Ureter (tissue), 1 donor: ENCODE results near the gene USE1. TPM values are rescaled to one million over a fixed set of nuclear protein-coding genes. Genes with fewer than 3 reads are reported as not detected.

Source experiments
- DNase-seq: peaks from one replicate; pipeline ENCODE4 v3.0.0-alpha.2; 2020; ENCODE audit warnings: low spot score
- total RNA-seq: library from RNA; stranded (reverse); gene quantifications from one replicate; pipeline ENCODE4 v1.2.4, GENCODE V29; 2023
- donor health status: DM: yes; HTN: yes; CAD: no.

The USE1 gene
- total RNA-seq, 1 donor from 2014 or later = 20.2 TPM

GRCh38 chr19:17235971-17236777 is 21.0 kb downstream of the USE1 start:
- no peak for DNase-seq

GRCh38 chr19:17236811-17237543 is 21.8 kb downstream of the USE1 start:
- DNase-seq = no peak

GRCh38 chr19:17237747-17238706 is 22.9 kb downstream of the USE1 start:
- DNase-seq = no peak

GRCh38 chr19:17240062-17240752 is 25.1 kb downstream of the USE1 start:
- DNase-seq = no peak

- DNase-seq = no peak
Observed at GRCh38 chr19:17240826-17241399, 25.8 kb downstream of the USE1 start.

- no peak for DNase-seq
Observed at GRCh38 chr19:17242431-17243208, 27.5 kb downstream of the USE1 start.

- DNase-seq = no peak
Observed at GRCh38 chr19:17243211-17243829, 28.2 kb downstream of the USE1 start.

GRCh38 chr19:17243830-17244617 is 28.9 kb downstream of the USE1 start:
- DNase-seq = no peak

- DNase-seq = no peak
Observed at GRCh38 chr19:17244618-17245534, 29.7 kb downstream of the USE1 start.

GRCh38 chr19:17245535-17245984 is 30.4 kb downstream of the USE1 start, which contains the start of gene NR2F6:
Gene NR2F6 (minus strand): TSS chr19:17245919. CDS start chr19:17245220, 699 bp downstream.
- DNase-seq = no peak

- DNase-seq = no peak
Observed at GRCh38 chr19:17246681-17247425, 31.7 kb downstream of the USE1 start.

- no peak for DNase-seq
Observed at GRCh38 chr19:17248011-17248776, 33.0 kb downstream of the USE1 start.

GRCh38 chr19:17249887-17250548 is 34.9 kb downstream of the USE1 start:
- DNase-seq = no peak

GRCh38 chr19:17254636-17255035 is 39.5 kb downstream of the USE1 start:
- DNase-seq = no peak

- DNase-seq = no peak
Observed at GRCh38 chr19:17255150-17255621, 40.0 kb downstream of the USE1 start.
